ENCODE data around the gene BTNL3. TPM values are rescaled to one million over a fixed set of nuclear protein-coding genes. Genes with fewer than 3 reads are reported as not detected.

Gene BTNL3
- total RNA-seq, 2 donors from 2014 or later, result 1.6 TPM; not detected in 1

- H3K27me3 ChIP-seq (replicated peaks; ENCODE audit: insufficient read depth), result no peaks in the 10 kb centered on the region
- no peak overlapping the region for H3K27ac ChIP-seq
- intact Hi-C loops (cut with DNase I), result no loop called here
- no peak overlapping the region for H3K4me3 ChIP-seq
- H3K9me3 ChIP-seq, result no peaks in the 10 kb centered on the region
- TF ChIP-seq POLR2AphosphoS5 (IDR thresholded peaks at IDR 0.05) (no peak), CTCF (IDR thresholded peaks at IDR 0.05) (no peak), POLR2A (IDR thresholded peaks at IDR 0.05) (no peak)
- no peak for DNase-seq (ENCODE audit: low spot score)
- H3K4me1 ChIP-seq (replicated peaks), result no peaks in the 10 kb centered on the region
- WGBS, result 51% methylated on average over 6 of the region's 6 CpGs
- no peaks in the 10 kb centered on the region for H3K36me3 ChIP-seq
Measured at GRCh38 chr5:180976518-180976917, 12.1 kb upstream of the BTNL3 start.

- Histone ChIP-seq H3K36me3 (no peaks in the 10 kb centered on the region), H3K27me3 (replicated peaks; ENCODE audit: insufficient read depth) (no peaks in the 10 kb centered on the region), H3K4me1 (replicated peaks) (no peaks in the 10 kb centered on the region), H3K27ac (no peak overlapping the region), H3K9me3 (no peaks in the 10 kb centered on the region), H3K4me3 (no peak overlapping the region)
- DNase-seq (ENCODE audit: low spot score), result no peak
- TF ChIP-seq CTCF (IDR thresholded peaks at IDR 0.05) (no peak), POLR2A (IDR thresholded peaks at IDR 0.05) (no peak), POLR2AphosphoS5 (IDR thresholded peaks at IDR 0.05) (no peak)
- 23% methylated on average over 1 of the region's 1 CpG for WGBS
- intact Hi-C loops (cut with DNase I), result no loop called here
Measured at GRCh38 chr5:180977852-180978251, 10.8 kb upstream of the BTNL3 start.

GRCh38 chr5:180982008-180982741 is 6.5 kb upstream of the BTNL3 start:
- DNase-seq (ENCODE audit: low spot score), result no peak
- no peaks in the 10 kb centered on the region for H3K9me3 ChIP-seq
- H3K36me3 ChIP-seq, result no peaks in the 10 kb centered on the region
- 73% methylated on average over 23 of the region's 23 CpGs for whole genome bisulfite sequencing
- no peak overlapping the region for H3K4me3 ChIP-seq
- no peak overlapping the region for H3K27ac ChIP-seq
- TF ChIP-seq POLR2AphosphoS5 (IDR thresholded peaks at IDR 0.05) (no peak), CTCF (IDR thresholded peaks at IDR 0.05) (no peak), POLR2A (IDR thresholded peaks at IDR 0.05) (no peak)
- no peaks in the 10 kb centered on the region for H3K4me1 ChIP-seq (replicated peaks)
- no peaks in the 10 kb centered on the region for H3K27me3 ChIP-seq (replicated peaks; ENCODE audit: insufficient read depth)
- intact Hi-C loops (cut with DNase I), result no loop called here

- Histone ChIP-seq H3K4me3 (no peak overlapping the region), H3K9me3 (no peaks in the 10 kb centered on the region), H3K36me3 (no peaks in the 10 kb centered on the region), H3K27ac (no peak overlapping the region), H3K27me3 (replicated peaks; ENCODE audit: insufficient read depth) (no peaks in the 10 kb centered on the region), H3K4me1 (replicated peaks) (no peaks in the 10 kb centered on the region)
- intact Hi-C loops (cut with DNase I), result no loop called here
- 92% methylated on average over 2 of the region's 2 CpGs for WGBS
- no peak for DNase-seq (ENCODE audit: low spot score)
- TF ChIP-seq POLR2A (IDR thresholded peaks at IDR 0.05) (no peak), CTCF (IDR thresholded peaks at IDR 0.05) (no peak), POLR2AphosphoS5 (IDR thresholded peaks at IDR 0.05) (no peak)
Measured at GRCh38 chr5:180988016-180988415, 630 bp upstream of the BTNL3 start.
